GM18909 (cell line): ENCODE data around the gene CDC40.
"Not testable (repeated sequence)": the region's sequence is repeated elsewhere in the genome, so short reads cannot be mapped to it uniquely, and the experiment has no call there.

Source experiments
- ATAC-seq: cut with Tn5 transposase; IDR thresholded peaks from one replicate; pipeline ENCODE4 v1.9.1; 2021; ENCODE audit warnings: mild to moderate bottlenecking; ENCODE audit not compliant: unreplicated experiment, poor library complexity

Gene CDC40

GRCh38 chr6:110198561-110198960 lies 18.3 kb downstream of the CDC40 start:
- no peak for ATAC-seq

- no peak for ATAC-seq
Observed at GRCh38 chr6:110201151-110201884, 21.1 kb downstream of the CDC40 start.

GRCh38 chr6:110207652-110208051 lies 27.4 kb downstream of the CDC40 start:
- no peak for ATAC-seq

- no peak for ATAC-seq
Observed at GRCh38 chr6:110211753-110212152, 31.5 kb downstream of the CDC40 start.

- ATAC-seq: no peak
Observed at GRCh38 chr6:110214338-110214737, 34.1 kb downstream of the CDC40 start.

- ATAC-seq: no peak
Observed at GRCh38 chr6:110216140-110216539, 35.9 kb downstream of the CDC40 start.

- ATAC-seq: no peak
Observed at GRCh38 chr6:110217266-110217665, 37.0 kb downstream of the CDC40 start.

GRCh38 chr6:110221738-110222137 lies 41.5 kb downstream of the CDC40 start:
- ATAC-seq: no peak

GRCh38 chr6:110226261-110226660 lies 46.0 kb downstream of the CDC40 start:
- no peak for ATAC-seq

- ATAC-seq: no peak
Observed at GRCh38 chr6:110232450-110232849, 52.2 kb downstream of the CDC40 start.

GRCh38 chr6:110233770-110234374 lies 53.6 kb downstream of the CDC40 start:
- peak; percentile 96 for ATAC-seq

GRCh38 chr6:110236007-110236406 lies 55.8 kb downstream of the CDC40 start:
- not testable (repeated sequence) for ATAC-seq

- ATAC-seq: no peak
Observed at GRCh38 chr6:110239526-110240274, 59.5 kb downstream of the CDC40 start.

- not testable (repeated sequence) for ATAC-seq
Observed at GRCh38 chr6:110244621-110245020, 64.4 kb downstream of the CDC40 start.

GRCh38 chr6:110246378-110246777 lies 66.2 kb downstream of the CDC40 start:
- ATAC-seq: no peak

GRCh38 chr6:110246900-110247546 lies 66.8 kb downstream of the CDC40 start:
- ATAC-seq: no peak

GRCh38 chr6:110250058-110250457 lies 69.8 kb downstream of the CDC40 start:
- no peak for ATAC-seq

- no peak for ATAC-seq
Observed at GRCh38 chr6:110250838-110251237, 70.6 kb downstream of the CDC40 start.

- no peak for ATAC-seq
Observed at GRCh38 chr6:110255211-110255750, 75.1 kb downstream of the CDC40 start.

- ATAC-seq: no peak
Observed at GRCh38 chr6:110256366-110256765, 76.1 kb downstream of the CDC40 start.

GRCh38 chr6:110265273-110265672 lies 85.0 kb downstream of the CDC40 start:
- ATAC-seq: no peak
